ENCODE data around the gene TCP1.

- TF ChIP-seq CTCF (IDR thresholded peaks at IDR 0.05) (no peak), POLR2A (IDR thresholded peaks at IDR 0.05) (no peak)
Measured at GRCh38 chr6:159797554-159797953, 8.2 kb upstream of the TCP1 start.

Data from lower leg skin (tissue), 3 donors.